SH-SY5Y (cell line): Measurements from ENCODE around the gene VPS16.

Experiments
- GATA2 ChIP-seq: IDR thresholded peaks from 2 replicates; pipeline ENCODE4 v1.6.1; 2011; ENCODE audit warnings: mild to moderate bottlenecking, low read depth, low read length
- GATA3 ChIP-seq: IDR thresholded peaks from 2 replicates; pipeline ENCODE4 v1.6.1; 2011; ENCODE audit warnings: low read depth, mild to moderate bottlenecking, low read length, moderate library complexity

- TF ChIP-seq GATA2, result no peak
- TF ChIP-seq GATA3, result no peak
Observed at GRCh38 chr20:2903686-2904085, 63.1 kb downstream of the VPS16 start.
